ENCODE results near the gene OR52R1. TPM values are rescaled to one million over a fixed set of nuclear protein-coding genes. Genes with fewer than 3 reads are reported as not detected.

The OR52R1 gene
- polyA plus RNA-seq, 1 experiment: not detected

DNA sequence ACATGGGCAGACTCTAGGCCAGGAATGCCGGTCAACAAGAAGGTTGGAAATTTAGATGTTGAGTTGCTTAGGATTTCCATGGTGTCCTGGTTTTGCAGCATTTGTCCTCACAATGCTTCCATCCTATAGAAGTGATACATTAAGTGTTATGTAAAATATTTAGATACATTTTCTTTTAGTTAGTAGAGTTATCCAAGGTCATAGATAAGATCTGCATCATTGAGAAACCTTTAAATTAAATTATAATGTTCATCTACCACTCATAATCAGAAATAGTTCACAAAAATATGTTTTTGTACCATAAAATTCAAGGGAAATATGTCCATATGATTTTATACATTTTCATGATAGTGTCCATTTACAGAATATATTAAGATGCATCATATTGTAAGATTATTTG lies 34.3 kb downstream of the OR52R1 start, which contains the start of gene OR51F1:
Gene OR51F1 (minus strand): TSS at position 101 of the 400 bp plus-strand sequence. CDS start 0 bp downstream, at position 101.
- Histone ChIP-seq H3K4me3 (ENCODE audit: low read depth, low read length) (no peak within 1 kb of the TSS), H3K27ac (ENCODE audit: low read depth, low read length) (no peak within 1 kb of the TSS), H3K9me3 (ENCODE audit: control insufficient read depth, insufficient read depth, low read length) (no peaks in the 10 kb centered on the region), H3K27me3 (ENCODE audit: control insufficient read depth, insufficient read depth, low read length) (no peaks in the 10 kb centered on the region)
- no peak for TF ChIP-seq CTCF (IDR thresholded peaks at IDR 0.05; ENCODE audit: low read depth, low read length)
- DNase-seq (ENCODE audit: low read depth, low spot score): no peak
- ChIA-PET POLR2A (no interaction called here), CTCF (no interaction called here)

DNA sequence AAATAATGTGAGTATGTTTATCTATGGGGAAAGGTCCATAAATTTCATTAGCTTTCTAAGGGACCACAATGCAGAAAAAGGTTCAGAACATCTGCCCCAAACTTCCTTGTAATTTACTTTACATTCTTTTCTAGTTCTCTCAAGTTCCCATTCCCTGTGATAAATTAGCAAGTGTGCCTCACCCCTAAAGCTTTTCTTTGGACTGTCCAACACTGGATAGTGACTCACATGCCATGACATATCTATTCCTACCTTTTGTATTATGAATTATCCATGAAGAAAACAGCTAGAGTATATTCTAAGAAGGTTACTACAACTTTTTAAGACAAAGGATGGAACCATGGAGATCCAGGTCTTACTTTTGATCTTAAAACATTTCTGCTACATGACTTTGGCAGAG lies 36.1 kb downstream of the OR52R1 start:
- Histone ChIP-seq H3K27me3 (ENCODE audit: control insufficient read depth, insufficient read depth, low read length) (no peaks in the 10 kb centered on the region), H3K9me3 (ENCODE audit: control insufficient read depth, insufficient read depth, low read length) (no peaks in the 10 kb centered on the region), H3K27ac (ENCODE audit: low read depth, low read length) (no peak overlapping the region), H3K4me3 (ENCODE audit: low read depth, low read length) (no peak overlapping the region)
- ChIA-PET POLR2A (no interaction called here), CTCF (interaction anchor here (0.6 to 1.0 kb wide), 2 partner anchors 131 to 134 kb away, joined by 3 read pairs; partner anchors contain the start of gene OR51D1)
- TF ChIP-seq CTCF (IDR thresholded peaks at IDR 0.05; ENCODE audit: low read depth, low read length): no peak
- no peak for DNase-seq (ENCODE audit: low read depth, low spot score)

DNA sequence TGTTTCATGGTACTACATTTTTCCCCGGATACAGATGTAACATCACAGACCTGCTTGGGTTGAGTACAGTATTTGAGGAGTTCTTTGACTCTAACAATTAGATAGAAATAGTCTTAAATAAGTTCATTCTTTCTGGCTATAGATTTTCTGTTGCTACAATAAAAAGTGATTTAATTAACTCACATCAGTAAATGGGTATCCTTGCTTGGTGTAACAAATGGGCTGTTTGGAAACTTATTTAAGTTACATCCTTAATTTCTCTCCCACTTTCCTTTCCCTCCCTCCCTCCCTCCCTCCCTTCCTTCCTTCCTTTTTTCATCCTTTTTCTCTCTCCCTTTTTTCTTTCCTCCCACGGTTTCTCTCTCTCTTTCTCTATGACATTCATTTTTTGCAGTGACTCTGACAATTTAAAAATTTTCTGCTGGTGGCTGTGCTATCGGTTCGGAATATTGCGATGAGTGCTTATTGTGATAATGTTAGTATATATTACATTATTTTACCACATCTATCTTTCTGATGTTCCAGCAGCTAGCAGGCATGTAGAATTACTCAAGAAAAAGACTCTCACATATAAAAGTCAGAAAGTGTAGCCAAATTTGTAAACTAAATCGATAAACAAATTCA lies 37.6 kb downstream of the OR52R1 start:
- POLR2A ChIA-PET: no interaction called here
- Histone ChIP-seq H3K4me3 (ENCODE audit: low read depth, low read length) (no peak overlapping the region), H3K27me3 (ENCODE audit: control insufficient read depth, insufficient read depth, low read length) (no peaks in the 10 kb centered on the region), H3K27ac (ENCODE audit: low read depth, low read length) (no peak overlapping the region), H3K9me3 (ENCODE audit: control insufficient read depth, insufficient read depth, low read length) (no peaks in the 10 kb centered on the region)
- CTCF ChIA-PET: no interaction called here
- no peak for TF ChIP-seq CTCF (IDR thresholded peaks at IDR 0.05; ENCODE audit: low read depth, low read length)
- DNase-seq (ENCODE audit: low read depth, low spot score): no peak

DNA sequence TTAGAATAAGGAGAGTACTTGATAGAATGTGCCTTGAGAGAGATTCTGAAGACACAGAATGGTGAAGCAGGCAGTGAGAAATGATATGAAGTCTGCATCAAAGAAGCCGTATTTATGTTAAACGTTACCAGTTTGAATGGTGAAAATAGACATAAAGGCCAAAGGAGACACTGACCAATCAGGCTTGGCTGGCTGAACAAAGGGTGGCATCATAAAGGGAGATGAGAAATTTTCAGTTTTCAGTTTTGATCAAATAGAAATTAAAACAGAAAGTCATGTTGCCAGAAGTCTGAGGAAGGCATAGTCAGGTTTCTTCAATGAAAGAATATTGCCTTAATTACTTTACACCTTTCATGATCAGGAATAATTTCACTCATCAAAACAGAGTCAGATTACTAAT lies 41.1 kb downstream of the OR52R1 start:
- CTCF ChIA-PET: no interaction called here
- no peak overlapping the region for H3K4me3 ChIP-seq (ENCODE audit: low read depth, low read length)
- no peak for DNase-seq (ENCODE audit: low read depth, low spot score)
- TF ChIP-seq CTCF (IDR thresholded peaks at IDR 0.05; ENCODE audit: low read depth, low read length): no peak
- H3K27me3 ChIP-seq (ENCODE audit: control insufficient read depth, insufficient read depth, low read length): no peaks in the 10 kb centered on the region
- no peaks in the 10 kb centered on the region for H3K9me3 ChIP-seq (ENCODE audit: control insufficient read depth, insufficient read depth, low read length)
- no peak overlapping the region for H3K27ac ChIP-seq (ENCODE audit: low read depth, low read length)
- POLR2A ChIA-PET: no interaction called here

Small RNA genes within 50 kb of the gene (small RNA-seq; reads per million reads assigned to genes)
- not detected for gene RF00091 (ENCODE audit: insufficient read length, low read depth)

Other genes starting within 250 kb of the OR52R1 start
- gene OR52I2, start 222.6 kb downstream of the OR52R1 start, polyA plus RNA-seq (2011; rRNA removed): not detected in 2 replicates
- gene OR52I1, start 210.3 kb downstream of the OR52R1 start, polyA plus RNA-seq (2011; rRNA removed): not detected in 2 replicates
- gene TRIM68, start 196.1 kb downstream of the OR52R1 start, polyA plus RNA-seq (2011; rRNA removed): 6.4 and 6.9 TPM in 2 replicates
- not detected in 2 replicates for gene OR51D1, start 166.9 kb downstream of the OR52R1 start, polyA plus RNA-seq (2011; rRNA removed)
- 0.02 and 0.04 TPM in 2 replicates for gene OR51E1, start 160.4 kb downstream of the OR52R1 start, polyA plus RNA-seq (2011; rRNA removed)
- gene OR51E2, start 106.5 kb downstream of the OR52R1 start, polyA plus RNA-seq (2011; rRNA removed): 0.77 and 0.79 TPM in 2 replicates
- gene MMP26, start 99.6 kb downstream of the OR52R1 start, polyA plus RNA-seq (2011; rRNA removed): 0.07 TPM in 1 of 2 replicates, not detected in the other
- gene OR51F1, start 34.4 kb downstream of the OR52R1 start, polyA plus RNA-seq (2011; rRNA removed): not detected in 2 replicates
- not detected in 2 replicates for gene OR51F2, start 16.9 kb upstream of the OR52R1 start, polyA plus RNA-seq (2011; rRNA removed)
- not detected in 2 replicates for gene OR51S1, start 44.8 kb upstream of the OR52R1 start, polyA plus RNA-seq (2011; rRNA removed)
- gene OR51T1, start 77.5 kb upstream of the OR52R1 start, polyA plus RNA-seq (2011; rRNA removed): not detected in 2 replicates
- not detected in 2 replicates for gene OR51A7, start 99.4 kb upstream of the OR52R1 start, polyA plus RNA-seq (2011; rRNA removed)
- gene OR51G2, start 115.0 kb upstream of the OR52R1 start, polyA plus RNA-seq (2011; rRNA removed): not detected in 2 replicates
- not detected in 2 replicates for gene OR51G1, start 120.0 kb upstream of the OR52R1 start, polyA plus RNA-seq (2011; rRNA removed)
- gene OR51A4, start 143.2 kb upstream of the OR52R1 start, polyA plus RNA-seq (2011; rRNA removed): not detected in 2 replicates
- gene OR51A2, start 151.3 kb upstream of the OR52R1 start, polyA plus RNA-seq (2011; rRNA removed): not detected in 2 replicates
- not detected in 2 replicates for gene OR51L1, start 190.5 kb upstream of the OR52R1 start, polyA plus RNA-seq (2011; rRNA removed)
- gene OR52J3, start 242.1 kb upstream of the OR52R1 start, polyA plus RNA-seq (2011; rRNA removed): not detected in 2 replicates